ENCODE measurements around the gene ATG9B.

The ATG9B gene

GRCh38 chr7:151056283-151056665, 32.0 kb upstream of the ATG9B start:
- TF ChIP-seq, protein P1, sequence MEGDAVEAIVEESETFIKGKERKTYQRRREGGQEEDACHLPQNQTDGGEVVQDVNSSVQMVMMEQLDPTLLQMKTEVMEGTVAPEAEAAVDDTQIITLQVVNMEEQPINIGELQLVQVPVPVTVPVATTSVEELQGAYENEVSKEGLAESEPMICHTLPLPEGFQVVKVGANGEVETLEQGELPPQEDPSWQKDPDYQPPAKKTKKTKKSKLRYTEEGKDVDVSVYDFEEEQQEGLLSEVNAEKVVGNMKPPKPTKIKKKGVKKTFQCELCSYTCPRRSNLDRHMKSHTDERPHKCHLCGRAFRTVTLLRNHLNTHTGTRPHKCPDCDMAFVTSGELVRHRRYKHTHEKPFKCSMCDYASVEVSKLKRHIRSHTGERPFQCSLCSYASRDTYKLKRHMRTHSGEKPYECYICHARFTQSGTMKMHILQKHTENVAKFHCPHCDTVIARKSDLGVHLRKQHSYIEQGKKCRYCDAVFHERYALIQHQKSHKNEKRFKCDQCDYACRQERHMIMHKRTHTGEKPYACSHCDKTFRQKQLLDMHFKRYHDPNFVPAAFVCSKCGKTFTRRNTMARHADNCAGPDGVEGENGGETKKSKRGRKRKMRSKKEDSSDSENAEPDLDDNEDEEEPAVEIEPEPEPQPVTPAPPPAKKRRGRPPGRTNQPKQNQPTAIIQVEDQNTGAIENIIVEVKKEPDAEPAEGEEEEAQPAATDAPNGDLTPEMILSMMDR (IDR thresholded peaks at IDR 0.05; ENCODE audit: control extremely low read depth, extremely low read depth, low read depth, missing control alignments): no peak
- ChIA-PET CTCF (no interaction called here), POLR2A (no interaction called here)
- no peak for DNase-seq (ENCODE audit: extremely low spot score)

DNA sequence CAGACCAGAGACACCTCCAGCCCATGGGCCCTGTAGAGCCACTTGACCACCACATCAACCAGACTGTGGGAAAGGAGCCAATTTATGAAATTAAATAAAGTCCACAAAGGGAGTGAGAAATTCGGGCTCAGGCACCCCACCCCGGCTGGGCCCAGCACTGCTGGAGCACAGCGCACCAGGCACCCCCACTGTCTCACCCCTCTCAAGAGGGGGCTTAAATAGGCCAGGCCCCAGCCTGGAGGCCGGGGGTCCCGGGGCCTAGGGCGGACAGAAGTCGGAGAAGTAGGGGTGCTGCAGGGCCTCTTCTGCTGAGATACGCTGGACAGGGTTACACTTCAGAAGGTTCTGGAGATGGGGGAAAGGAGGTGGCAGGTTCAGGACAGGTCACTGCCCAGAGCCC, 29.5 kb upstream of the ATG9B start:
- ChIA-PET POLR2A (no interaction called here), CTCF (no interaction called here)
- TF ChIP-seq, protein P1 (IDR thresholded peaks at IDR 0.05; ENCODE audit: control extremely low read depth, extremely low read depth, low read depth, missing control alignments): no peak
- no peak for DNase-seq (ENCODE audit: extremely low spot score)

DNA sequence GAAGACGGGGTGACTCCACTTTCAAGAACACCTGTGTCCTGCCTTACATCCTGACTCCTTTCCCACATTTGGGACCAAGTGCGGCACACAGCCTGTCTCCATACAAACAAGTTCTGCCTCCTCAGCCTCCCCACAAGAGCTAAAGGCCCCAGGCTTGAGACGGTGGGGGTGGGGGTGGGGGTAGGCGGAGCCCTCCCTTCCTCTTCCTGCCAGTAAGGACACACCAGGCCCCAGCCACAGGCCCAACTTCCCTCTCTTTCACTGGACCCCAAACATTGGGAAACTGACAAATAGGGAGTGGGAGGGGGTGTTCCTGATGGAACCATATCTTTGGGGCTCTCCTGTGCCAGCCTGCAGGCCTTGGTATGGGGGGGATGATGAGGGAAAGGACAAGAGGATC, 28.8 kb upstream of the ATG9B start:
- TF ChIP-seq, protein P1 (IDR thresholded peaks at IDR 0.05; ENCODE audit: control extremely low read depth, extremely low read depth, low read depth, missing control alignments): no peak
- ChIA-PET CTCF (interaction anchor here (1.2 kb wide), 1 partner anchor 15 kb away, joined by 3 read pairs; no protein-coding TSS in a partner anchor), POLR2A (no interaction called here)
- DNase-seq (ENCODE audit: extremely low spot score): no peak

DNA sequence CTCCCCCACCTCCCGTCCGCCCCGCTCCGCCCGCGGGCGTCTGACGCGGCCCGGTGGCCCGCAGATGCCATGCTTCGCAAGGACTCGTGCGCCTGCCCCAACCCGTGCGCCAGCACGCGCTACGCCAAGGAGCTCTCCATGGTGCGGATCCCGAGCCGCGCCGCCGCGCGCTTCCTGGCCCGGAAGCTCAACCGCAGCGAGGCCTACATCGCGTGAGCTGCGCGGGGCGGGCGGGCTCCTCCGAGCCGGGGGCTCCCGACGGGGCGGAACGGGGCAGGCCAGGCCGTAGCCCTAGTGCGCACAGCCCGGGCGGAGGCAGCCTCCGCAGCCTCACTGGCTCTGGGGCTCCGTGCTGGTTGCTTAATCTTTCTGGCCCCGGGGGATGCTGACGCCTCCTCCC, 26.8 kb upstream of the ATG9B start:
- TF ChIP-seq, protein P1 (IDR thresholded peaks at IDR 0.05; ENCODE audit: control extremely low read depth, extremely low read depth, low read depth, missing control alignments): no peak
- ChIA-PET POLR2A (no interaction called here), CTCF (no interaction called here)
- no peak for DNase-seq (ENCODE audit: extremely low spot score)

DNA sequence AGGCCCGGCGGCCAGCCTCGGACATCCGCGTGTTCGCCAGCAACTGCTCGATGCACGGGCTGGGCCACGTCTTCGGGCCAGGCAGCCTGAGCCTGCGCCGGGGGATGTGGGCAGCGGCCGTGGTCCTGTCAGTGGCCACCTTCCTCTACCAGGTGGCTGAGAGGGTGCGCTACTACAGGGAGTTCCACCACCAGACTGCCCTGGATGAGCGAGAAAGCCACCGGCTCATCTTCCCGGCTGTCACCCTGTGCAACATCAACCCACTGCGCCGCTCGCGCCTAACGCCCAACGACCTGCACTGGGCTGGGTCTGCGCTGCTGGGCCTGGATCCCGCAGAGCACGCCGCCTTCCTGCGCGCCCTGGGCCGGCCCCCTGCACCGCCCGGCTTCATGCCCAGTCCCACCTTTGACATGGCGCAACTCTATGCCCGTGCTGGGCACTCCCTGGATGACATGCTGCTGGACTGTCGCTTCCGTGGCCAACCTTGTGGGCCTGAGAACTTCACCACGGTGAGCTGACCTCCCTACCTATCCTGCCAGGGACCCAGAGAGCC, 24.7 kb upstream of the ATG9B start:
- POLR2A ChIA-PET: no interaction called here
- CTCF ChIA-PET: no interaction called here
- DNase-seq (ENCODE audit: extremely low spot score): no peak
- TF ChIP-seq, protein P1 (IDR thresholded peaks at IDR 0.05; ENCODE audit: control extremely low read depth, extremely low read depth, low read depth, missing control alignments): no peak

GRCh38 chr7:151047976-151048815, 23.9 kb upstream of the ATG9B start, which contains the start of gene ASIC3:
ASIC3 (plus strand) TSS chr7:151048531; CDS start chr7:151048886, 355 bp downstream.
- CTCF ChIA-PET: interaction anchor here (2.4 kb wide), 1 partner anchor 14 kb away, joined by 7 read pairs; no protein-coding TSS in a partner anchor
- DNase-seq (ENCODE audit: extremely low spot score): no peak
- TF ChIP-seq, protein P1 (IDR thresholded peaks at IDR 0.05; ENCODE audit: control extremely low read depth, extremely low read depth, low read depth, missing control alignments): no peak
- POLR2A ChIA-PET: no interaction called here
